HG02678 (cell line): ENCODE data around the gene KIRREL3.

ENCODE experiments used
- ATAC-seq: cut with Tn5 transposase; IDR thresholded peaks from one replicate; pipeline ENCODE4 v1.9.1; 2021; ENCODE audit warnings: mild to moderate bottlenecking, moderate library complexity; ENCODE audit not compliant: unreplicated experiment

Gene KIRREL3

DNA sequence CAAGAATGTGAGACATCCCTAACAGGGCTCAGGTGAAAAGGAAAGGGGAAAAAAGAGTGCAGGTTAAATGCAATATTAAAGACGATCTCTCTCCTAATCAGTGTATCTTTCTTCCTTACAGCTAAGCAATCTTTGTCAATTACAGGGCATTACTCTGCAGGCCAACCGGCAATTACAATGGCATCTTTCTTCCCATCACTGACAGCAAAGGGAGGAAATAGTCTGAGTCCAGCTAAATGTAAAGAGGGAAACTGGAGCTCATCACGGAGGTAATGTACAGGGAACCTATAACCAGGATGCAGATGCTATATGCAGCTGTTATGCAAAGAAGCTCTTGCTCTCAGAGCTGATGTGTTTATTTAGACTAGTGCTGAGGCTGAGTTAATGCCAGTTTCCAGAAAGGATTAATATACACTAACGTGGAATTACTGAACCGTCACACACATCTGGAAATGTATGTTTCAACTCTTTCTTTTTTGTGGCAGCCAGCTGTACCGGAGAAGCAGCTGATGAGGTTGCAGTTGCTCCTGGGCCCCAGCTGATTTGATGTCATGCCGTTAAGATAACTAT is 121.6 kb downstream of the KIRREL3 start:
- no peak for ATAC-seq

DNA sequence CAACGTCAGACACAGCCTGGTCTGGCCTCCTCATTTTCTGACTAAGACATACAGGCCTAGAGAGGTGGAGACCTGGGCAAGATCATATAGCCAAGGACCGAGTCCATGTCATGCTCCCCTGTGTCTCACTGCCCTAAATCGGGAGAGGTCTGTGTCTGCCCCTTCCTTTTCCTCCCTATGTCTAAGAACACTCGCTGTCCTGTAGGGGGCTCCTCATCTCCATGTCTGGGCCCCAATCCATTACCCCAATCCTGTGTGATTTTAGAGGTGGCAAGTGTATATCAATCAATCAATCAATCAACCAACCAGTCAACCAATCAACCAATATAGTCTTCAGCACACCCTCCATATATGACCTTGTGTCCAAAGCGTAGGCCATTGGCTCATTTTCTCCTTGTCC is 125.7 kb downstream of the KIRREL3 start:
- no peak for ATAC-seq

GRCh38 chr11:126874276-126874675 is 126.3 kb downstream of the KIRREL3 start:
- ATAC-seq: no peak

- ATAC-seq: no peak
Measured at GRCh38 chr11:126871792-126872191, 128.8 kb downstream of the KIRREL3 start.

DNA sequence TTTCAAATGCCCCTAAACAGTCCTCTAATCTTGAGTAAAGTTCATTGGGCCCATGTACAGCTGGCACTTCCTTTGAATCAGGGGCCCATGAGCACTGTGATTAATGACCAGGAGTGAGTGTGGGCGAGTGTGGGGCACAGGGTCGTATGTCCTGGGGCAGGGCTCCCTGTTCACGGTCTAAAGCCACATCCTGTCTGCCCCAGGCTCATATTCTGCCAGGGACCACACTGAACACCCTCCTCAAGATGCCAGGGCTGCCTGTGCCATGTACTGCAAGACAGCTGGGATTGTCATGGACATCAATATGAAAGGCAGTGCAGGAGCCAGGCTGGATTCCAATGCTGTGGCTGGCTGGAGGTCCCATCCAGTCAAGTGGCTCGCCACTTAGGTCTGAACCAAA is 130.5 kb downstream of the KIRREL3 start:
- ATAC-seq: no peak

- no peak for ATAC-seq
Measured at GRCh38 chr11:126868741-126869140, 131.8 kb downstream of the KIRREL3 start.

DNA sequence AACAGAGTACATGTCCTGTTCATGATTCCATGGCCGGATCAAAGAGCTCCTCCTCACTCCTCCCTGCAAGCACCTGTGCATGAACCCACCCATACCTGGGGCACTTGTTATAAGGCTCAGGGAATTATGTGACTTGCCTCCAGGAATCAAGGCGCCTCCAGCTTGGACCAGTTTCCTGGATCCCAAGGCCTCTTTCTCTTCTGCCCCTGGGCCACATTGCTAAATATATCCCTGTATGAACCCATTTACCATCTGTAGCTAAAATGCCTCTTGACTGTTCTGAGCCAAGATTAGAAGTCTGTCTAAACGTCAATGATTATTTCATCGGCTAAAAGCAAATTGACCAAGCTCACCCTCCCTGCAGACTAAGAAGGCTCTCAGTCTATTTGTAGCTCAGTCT is 135.6 kb downstream of the KIRREL3 start:
- ATAC-seq: no peak

- peak; percentile 41 for ATAC-seq
Measured at GRCh38 chr11:126863294-126863997, 137.1 kb downstream of the KIRREL3 start.

- peak; percentile 57 for ATAC-seq
Measured at GRCh38 chr11:126862664-126863243, 137.8 kb downstream of the KIRREL3 start.

DNA sequence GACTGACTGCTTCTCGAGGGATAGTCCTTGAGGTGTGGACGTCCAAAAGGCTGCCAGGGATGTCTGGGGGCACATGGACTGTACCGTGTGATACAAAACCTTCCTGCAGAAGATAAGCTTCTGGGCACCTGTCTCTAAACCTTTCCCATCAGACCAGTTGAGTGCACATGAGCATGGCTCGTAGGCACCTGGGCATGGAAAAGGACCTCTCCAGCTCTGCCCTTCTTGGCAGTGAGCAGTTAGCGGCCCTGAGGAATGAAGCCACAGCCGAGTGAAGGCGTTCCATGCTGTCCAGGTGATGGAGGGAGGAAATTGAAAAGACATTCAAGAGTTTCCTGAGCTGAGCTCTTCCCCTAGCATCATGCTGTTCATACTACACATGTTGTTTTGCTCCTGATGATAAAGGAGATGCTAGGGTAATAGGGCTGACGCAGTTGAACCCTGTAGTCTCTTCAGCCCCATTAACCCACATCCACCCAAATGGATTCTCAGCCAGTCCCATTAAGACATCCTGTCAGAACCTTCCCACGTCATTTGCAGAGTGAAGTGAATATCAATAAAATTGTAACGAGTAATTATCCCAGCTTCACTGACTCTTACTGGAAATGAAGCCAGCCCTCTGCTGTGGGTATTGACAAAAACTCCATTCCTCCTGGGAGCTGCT is 138.6 kb downstream of the KIRREL3 start:
- no peak for ATAC-seq

DNA sequence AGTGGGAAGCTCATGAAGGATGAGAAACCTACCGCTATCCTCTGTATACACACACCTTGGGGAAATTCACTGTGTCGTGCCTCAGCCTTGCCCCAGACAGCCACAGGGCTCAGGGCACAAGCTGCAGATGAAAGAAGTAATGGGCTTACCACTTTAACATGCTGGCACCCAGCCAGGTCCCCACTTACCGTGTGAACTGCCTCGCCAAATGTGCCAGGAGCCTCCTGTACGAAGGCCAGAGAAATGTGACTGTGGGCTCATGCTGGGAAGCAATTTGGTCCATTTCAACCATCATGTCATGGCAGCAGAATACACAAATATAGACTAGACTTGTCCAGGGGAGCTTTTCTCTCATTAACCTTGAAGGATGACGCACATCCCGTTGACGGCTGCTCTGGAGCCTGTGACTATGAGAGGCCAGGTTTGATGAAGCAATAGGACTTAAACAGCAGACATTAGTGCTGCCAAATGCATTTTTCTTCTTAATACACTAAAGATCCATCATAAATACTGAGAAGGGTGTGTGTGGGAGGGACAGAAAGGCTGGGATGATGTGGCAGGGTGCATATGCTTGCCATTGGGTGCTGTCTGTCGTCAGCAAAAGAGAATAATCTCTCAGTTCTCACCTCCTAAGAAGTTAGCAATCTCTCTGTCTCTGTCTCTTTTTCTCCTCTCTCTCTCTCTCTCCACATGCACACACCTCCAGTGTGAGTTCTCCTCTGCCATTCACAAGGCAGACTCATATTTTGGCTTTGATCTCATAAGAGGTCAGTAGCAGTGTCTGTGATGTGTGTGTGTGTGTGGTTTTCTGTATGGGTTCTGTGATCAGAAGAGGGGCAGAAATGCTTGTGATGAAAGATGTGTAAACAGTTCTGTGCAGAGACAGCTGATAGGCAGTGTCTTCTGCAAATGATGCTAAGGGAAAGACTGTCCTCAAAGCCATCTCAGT is 142.4 kb downstream of the KIRREL3 start:
- no peak for ATAC-seq

GRCh38 chr11:126855536-126855935 is 145.0 kb downstream of the KIRREL3 start:
- no peak for ATAC-seq

- no peak for ATAC-seq
Measured at GRCh38 chr11:126853732-126854131, 146.8 kb downstream of the KIRREL3 start.

DNA sequence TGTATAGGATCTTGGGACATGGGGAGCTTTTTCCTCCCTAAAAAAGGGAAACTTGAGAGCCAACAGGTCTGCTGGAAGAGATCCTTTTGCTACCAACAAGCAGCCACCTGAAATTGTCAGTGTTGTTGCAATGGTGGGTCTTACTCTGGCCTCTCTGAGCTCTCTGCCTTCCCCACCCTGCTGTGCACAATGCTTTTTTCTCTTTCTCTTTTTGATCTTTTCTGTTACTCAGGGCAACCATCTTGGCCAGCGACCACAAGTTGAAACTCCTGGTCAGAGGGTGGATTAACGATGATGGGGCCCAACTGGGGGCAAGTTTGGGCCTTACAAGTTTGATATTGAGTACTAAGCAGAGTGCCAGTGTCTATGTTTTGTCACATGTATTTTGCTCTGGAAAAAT is 155.8 kb downstream of the KIRREL3 start:
- ATAC-seq: no peak

GRCh38 chr11:126843096-126843495 is 157.5 kb downstream of the KIRREL3 start:
- no peak for ATAC-seq

- ATAC-seq: no peak
Measured at GRCh38 chr11:126841999-126842398, 158.6 kb downstream of the KIRREL3 start.

GRCh38 chr11:126840975-126841374 is 159.6 kb downstream of the KIRREL3 start:
- no peak for ATAC-seq

DNA sequence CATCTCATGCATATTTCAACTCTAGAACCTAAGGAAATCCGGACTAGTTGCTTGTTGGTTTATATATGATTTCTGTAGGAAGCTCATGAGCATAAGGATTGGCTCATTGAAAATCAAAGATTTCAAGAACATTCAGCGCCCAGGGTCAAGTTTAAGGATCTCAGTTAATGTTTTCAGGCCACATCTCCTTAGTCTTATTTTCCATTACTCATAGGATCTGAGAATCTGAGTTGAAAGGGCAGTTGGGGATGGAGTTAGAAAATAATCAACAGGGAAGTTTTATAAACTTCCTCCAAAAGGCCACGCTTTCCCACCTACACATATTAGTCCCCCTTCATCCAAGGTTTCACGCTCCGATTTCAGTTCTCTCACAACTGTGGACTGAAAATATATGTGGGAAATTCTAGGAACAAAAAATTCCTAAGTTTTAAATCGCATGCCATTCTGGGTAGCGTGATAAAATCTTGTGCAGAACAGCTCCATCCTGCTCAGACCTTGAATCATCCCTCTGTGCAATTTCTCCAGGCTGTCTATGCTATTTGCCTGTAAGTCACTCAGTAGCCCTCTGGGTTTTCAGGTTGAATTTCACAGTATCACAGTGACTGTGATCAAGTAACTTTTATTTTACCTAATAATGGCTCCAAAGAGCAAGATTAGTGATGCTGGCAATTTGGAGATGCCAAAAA is 160.2 kb downstream of the KIRREL3 start:
- no peak for ATAC-seq

DNA sequence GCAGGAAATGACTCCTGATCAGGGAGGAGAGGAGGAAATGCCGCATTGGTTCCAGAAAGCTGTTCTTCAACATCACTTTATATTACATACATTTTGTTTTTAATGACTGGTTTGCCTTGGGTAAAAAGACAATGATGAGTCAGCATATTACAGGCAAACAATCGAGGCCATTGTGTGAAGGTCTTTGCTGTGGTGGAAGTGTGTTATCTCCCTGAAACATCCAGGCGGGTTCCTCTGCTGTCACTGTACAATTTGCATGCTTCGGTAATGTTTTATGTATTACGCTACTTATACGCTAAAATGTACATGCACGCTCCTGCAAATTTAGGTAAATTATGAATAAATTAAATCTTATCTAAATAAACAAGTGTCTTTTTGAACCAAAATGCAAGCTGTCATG is 161.1 kb downstream of the KIRREL3 start:
- ATAC-seq: no peak

DNA sequence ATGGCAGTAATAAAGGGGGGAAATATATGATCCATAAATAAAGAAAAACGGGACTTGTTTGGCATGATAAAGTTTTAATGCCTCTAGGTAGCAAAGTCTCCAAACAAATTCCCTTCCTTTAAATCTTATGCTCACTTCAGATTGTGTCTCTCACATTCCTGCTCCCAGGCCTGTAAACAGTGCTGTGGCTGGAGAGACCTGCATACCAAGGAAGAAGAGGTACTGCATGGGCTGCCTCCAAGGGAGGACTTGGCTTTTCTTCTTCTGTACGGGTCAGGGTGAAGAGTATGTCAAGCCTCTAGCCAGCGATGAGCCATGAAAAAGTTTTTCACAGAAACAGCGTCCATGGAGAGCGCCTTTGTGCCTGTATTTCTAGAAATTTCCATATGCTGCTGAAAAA is 161.8 kb downstream of the KIRREL3 start:
- ATAC-seq: no peak
